GM12875 (cell line): Measurements from ENCODE around the gene MTFMT.
"Not testable (repeated sequence)": the region's sequence is repeated elsewhere in the genome, so short reads cannot be mapped to it uniquely, and the experiment has no call there.

Experiments used
- H3K4me3 ChIP-seq: one replicate; pipeline ENCODE4 v1.5.1; 2011; ENCODE audit warnings: low read depth, low read length, control low read depth
- CTCF ChIP-seq: IDR thresholded peaks from 2 replicates; pipeline ENCODE4 v1.5.1; 2011; ENCODE audit warnings: low read depth, mild to moderate bottlenecking, control low read depth, inconsistent platforms, low read length, moderate library complexity, borderline replicate concordance; ENCODE audit not compliant: insufficient read depth

MTFMT gene

GRCh38 chr15:65052956-65053355 lies 23.5 kb upstream of the MTFMT start:
- TF ChIP-seq CTCF = no peak
- H3K4me3 ChIP-seq = no peak overlapping the region

- H3K4me3 ChIP-seq = no peak overlapping the region
- no peak for TF ChIP-seq CTCF
These were observed 21.8 kb upstream of the MTFMT start for GRCh38 chr15:65051266-65051665.

- no peak for TF ChIP-seq CTCF
- H3K4me3 ChIP-seq = no peak overlapping the region
These were observed 20.8 kb upstream of the MTFMT start for GRCh38 chr15:65050270-65050669.

GRCh38 chr15:65049418-65049840 lies 20.0 kb upstream of the MTFMT start:
- no peak overlapping the region for H3K4me3 ChIP-seq
- TF ChIP-seq CTCF = no peak

- no peak overlapping the region for H3K4me3 ChIP-seq
- no peak for TF ChIP-seq CTCF
These were observed 18.8 kb upstream of the MTFMT start for GRCh38 chr15:65048241-65048640.

GRCh38 chr15:65044724-65045481 lies 15.5 kb upstream of the MTFMT start, which contains the start of gene SLC51B:
TSS of gene SLC51B (plus strand) at chr15:65045387. CDS start at chr15:65050005, 4,618 bp downstream.
- H3K4me3 ChIP-seq = no peak within 1 kb of the TSS
- TF ChIP-seq CTCF = no peak

GRCh38 chr15:65044218-65044617 lies 14.8 kb upstream of the MTFMT start:
- H3K4me3 ChIP-seq = not testable (repeated sequence)
